Measurements from ENCODE around the gene MIS12.

DNA sequence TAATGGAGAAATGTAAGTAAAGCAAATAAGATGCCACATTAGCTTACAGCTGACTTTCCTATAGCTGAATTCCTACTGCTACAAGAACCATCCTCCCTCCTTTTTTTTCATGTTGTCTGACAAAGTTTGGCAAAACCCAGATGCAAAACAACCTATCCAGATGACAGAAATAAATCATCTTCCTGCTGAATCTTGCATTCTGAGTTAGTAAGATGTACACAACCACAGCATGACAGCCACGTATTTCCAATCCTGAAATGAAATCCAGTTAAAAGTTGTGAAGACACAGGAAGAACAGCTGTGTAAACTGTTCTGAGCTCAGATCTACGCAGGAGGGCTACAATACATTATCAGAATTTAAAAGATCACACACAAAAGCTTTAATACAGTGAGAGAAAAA lies 12.5 kb upstream of the MIS12 start:
- TF ChIP-seq, protein P1, sequence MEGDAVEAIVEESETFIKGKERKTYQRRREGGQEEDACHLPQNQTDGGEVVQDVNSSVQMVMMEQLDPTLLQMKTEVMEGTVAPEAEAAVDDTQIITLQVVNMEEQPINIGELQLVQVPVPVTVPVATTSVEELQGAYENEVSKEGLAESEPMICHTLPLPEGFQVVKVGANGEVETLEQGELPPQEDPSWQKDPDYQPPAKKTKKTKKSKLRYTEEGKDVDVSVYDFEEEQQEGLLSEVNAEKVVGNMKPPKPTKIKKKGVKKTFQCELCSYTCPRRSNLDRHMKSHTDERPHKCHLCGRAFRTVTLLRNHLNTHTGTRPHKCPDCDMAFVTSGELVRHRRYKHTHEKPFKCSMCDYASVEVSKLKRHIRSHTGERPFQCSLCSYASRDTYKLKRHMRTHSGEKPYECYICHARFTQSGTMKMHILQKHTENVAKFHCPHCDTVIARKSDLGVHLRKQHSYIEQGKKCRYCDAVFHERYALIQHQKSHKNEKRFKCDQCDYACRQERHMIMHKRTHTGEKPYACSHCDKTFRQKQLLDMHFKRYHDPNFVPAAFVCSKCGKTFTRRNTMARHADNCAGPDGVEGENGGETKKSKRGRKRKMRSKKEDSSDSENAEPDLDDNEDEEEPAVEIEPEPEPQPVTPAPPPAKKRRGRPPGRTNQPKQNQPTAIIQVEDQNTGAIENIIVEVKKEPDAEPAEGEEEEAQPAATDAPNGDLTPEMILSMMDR (IDR thresholded peaks at IDR 0.05): no peak
- no peak for TF ChIP-seq EZH2 (IDR thresholded peaks at IDR 0.05; ENCODE audit: borderline replicate concordance, insufficient read depth, low read depth, low read length, poor library complexity, severe bottlenecking)

Measured in B cell (primary cell).